H1 (cell line): Measurements from ENCODE around the gene POLE. TPM values are rescaled to one million over a fixed set of nuclear protein-coding genes. Genes with fewer than 3 reads are reported as not detected.

Source experiments
- CTCF ChIA-PET: fragments of 300-600 bp; sonication (Branson Sonifier 250); formaldehyde crosslinking; loops from one replicate; lab custom pipeline; 2021; ENCODE audit not compliant: partially characterized antibody; lab: Charles Lee
- POLR2A ChIA-PET: fragments of 300-600 bp; sonication (Branson Sonifier 250); formaldehyde crosslinking; loops from one replicate; lab custom pipeline; 2021; ENCODE audit warnings: inconsistent platforms; ENCODE audit not compliant: partially characterized antibody; lab: Charles Lee
- DNase-seq, 2 experiments: peaks; one replicate each; pipeline versions ENCODE4 v3.0.0 to v3.0.0-alpha.2; 2010 to 2022; ENCODE audit warnings: low spot score in 2 of 2, low read depth in 1 of 2, mixed read lengths in 1 of 2
- FAIRE-seq: peaks from 2 replicates; lab custom pipeline; 2011; peaks lifted over from hg19 to GRCh38; lab: Jason Lieb, UNC
- H2AFZ ChIP-seq: 2 replicates; pipeline ENCODE4 v1.8.1; 2012; ENCODE audit warnings: low read length, inconsistent platforms
- H2AK5ac ChIP-seq: 2 replicates; pipeline ENCODE4 v1.6.1; 2013; ENCODE audit warnings: low read depth, low read length
- H2BK120ac ChIP-seq: replicated peaks from 2 replicates; pipeline ENCODE3; 2013; ENCODE audit warnings: low read depth, low read length, inconsistent platforms
- H2BK12ac ChIP-seq: 2 replicates; pipeline ENCODE4 v1.6.1; 2013; ENCODE audit warnings: low read depth, low read length
- H2BK15ac ChIP-seq: 2 replicates; pipeline ENCODE4 v1.6.1; 2013; ENCODE audit warnings: low read length
- H2BK20ac ChIP-seq: 2 replicates; pipeline ENCODE4 v1.6.1; 2013; ENCODE audit warnings: low read length
- H2BK5ac ChIP-seq: 2 replicates; pipeline ENCODE4 v1.6.1; 2013; ENCODE audit warnings: low read depth, low read length
- H3K14ac ChIP-seq: 2 replicates; pipeline ENCODE4 v1.6.1; 2013; ENCODE audit warnings: inconsistent platforms; ENCODE audit not compliant: insufficient read length
- H3K18ac ChIP-seq: 2 replicates; pipeline ENCODE4 v1.6.1; 2013; ENCODE audit warnings: low read length; ENCODE audit errors: extremely low read depth
- H3K23ac ChIP-seq: 2 replicates; pipeline ENCODE4 v1.6.1; 2013; ENCODE audit warnings: inconsistent platforms; ENCODE audit not compliant: insufficient read length
- H3K23me2 ChIP-seq: 2 replicates; pipeline ENCODE4 v1.6.1; 2013; ENCODE audit warnings: low read depth, low read length
- H3K27ac ChIP-seq: 2 replicates; pipeline ENCODE4 v1.6.1; 2011; ENCODE audit warnings: low read depth, low read length, inconsistent platforms
- H3K27me3 ChIP-seq, 4 experiments: replicated peaks in 1 of 4; 1 replicate in 1 of 4; 2 replicates in 3 of 4; pipeline versions ENCODE4 v1.6.1 to v1.8.1; 2011 to 2013; ENCODE audit warnings: low read length in 3 of 4, mild to moderate bottlenecking in 3 of 4, inconsistent platforms in 2 of 4, mixed read lengths in 2 of 4, moderate library complexity in 1 of 4; ENCODE audit not compliant: control insufficient read depth in 3 of 4, insufficient read depth in 3 of 4; ENCODE audit errors: extremely low read depth in 1 of 4
- H3K36me3 ChIP-seq, 4 experiments: 2 replicates each; pipeline versions ENCODE4 v1.6.1 to v1.8.1; 2011 to 2013; ENCODE audit warnings: mild to moderate bottlenecking in 4 of 4, low read length in 3 of 4, moderate library complexity in 2 of 4, control low read depth in 1 of 4, inconsistent platforms in 1 of 4; ENCODE audit not compliant: insufficient read depth in 4 of 4, control insufficient read depth in 2 of 4
- H3K4ac ChIP-seq: replicated peaks from 2 replicates; pipeline ENCODE3; 2013; ENCODE audit warnings: low read length, low read depth, mixed read lengths, inconsistent platforms; ENCODE audit not compliant: insufficient read length
- H3K4me1 ChIP-seq, 4 experiments: replicated peaks in 1 of 4; 1 replicate in 1 of 4; 2 replicates in 3 of 4; pipeline versions ENCODE4 v1.6.1 to v1.8.1; 2011 to 2013; ENCODE audit warnings: low read length in 3 of 4, inconsistent platforms in 2 of 4, mixed read lengths in 1 of 4; ENCODE audit not compliant: insufficient read depth in 4 of 4, control insufficient read depth in 3 of 4
- H3K4me2 ChIP-seq, 2 experiments: 2 replicates each; pipeline versions ENCODE4 v1.6.1 to v1.8.1; 2011 to 2013; ENCODE audit warnings: low read depth in 2 of 2, low read length in 2 of 2, control low read depth in 1 of 2, inconsistent platforms in 1 of 2, mild to moderate bottlenecking in 1 of 2; ENCODE audit not compliant: insufficient read depth in 1 of 2
- H3K4me3 ChIP-seq, 4 experiments: fragments of 200-600, 300-600 bp in 1 of 4; sonication (generic), shearing (Covaris generic), sonication (Bioruptor Twin) in 1 of 4; 2 replicates each; pipeline versions ENCODE4 v1.5.1 to v1.8.1; 2011 to 2016; ENCODE audit warnings: low read length in 4 of 4, low read depth in 3 of 4, control low read depth in 2 of 4, inconsistent platforms in 2 of 4, mild to moderate bottlenecking in 2 of 4, mixed read lengths in 1 of 4, moderate library complexity in 1 of 4; ENCODE audit not compliant: insufficient read depth in 2 of 4; ENCODE audit errors: extremely low read depth in 1 of 4
- H3K56ac ChIP-seq: replicated peaks from 2 replicates; pipeline ENCODE3; 2013; ENCODE audit warnings: low read depth, mild to moderate bottlenecking, mixed read lengths, low read length, inconsistent platforms; ENCODE audit not compliant: insufficient read length
- H3K79me1 ChIP-seq: 2 replicates; pipeline ENCODE4 v1.6.1; 2013; ENCODE audit warnings: low read depth, low read length, control low read depth
- H3K79me2 ChIP-seq, 2 experiments: 2 replicates each; pipeline versions ENCODE4 v1.6.1 to v1.8.1; 2012 to 2013; ENCODE audit warnings: low read length in 2 of 2, mild to moderate bottlenecking in 2 of 2, inconsistent platforms in 1 of 2; ENCODE audit not compliant: insufficient read depth in 2 of 2, control insufficient read depth in 1 of 2
- H3K9ac ChIP-seq, 4 experiments: replicated peaks in 1 of 4; 1 replicate in 1 of 4; 2 replicates in 3 of 4; pipeline versions ENCODE4 v1.6.1 to v1.8.1; 2011 to 2013; ENCODE audit warnings: low read depth in 3 of 4, low read length in 3 of 4, control low read depth in 2 of 4, mild to moderate bottlenecking in 2 of 4, moderate library complexity in 2 of 4, inconsistent platforms in 1 of 4; ENCODE audit errors: extremely low read depth in 1 of 4
- H3K9me3 ChIP-seq, 2 experiments: 2 replicates each; pipeline versions ENCODE4 v1.6.1 to v1.8.1; 2012 to 2013; ENCODE audit warnings: mild to moderate bottlenecking in 2 of 2, moderate library complexity in 2 of 2, control low read depth in 1 of 2, inconsistent platforms in 1 of 2, low read depth in 1 of 2, low read length in 1 of 2, mixed read lengths in 1 of 2; ENCODE audit not compliant: insufficient read depth in 2 of 2
- H4K20me1 ChIP-seq, 2 experiments: replicated peaks in 1 of 2; 2 replicates each; pipeline versions ENCODE3 to v1.8.1; 2011 to 2013; ENCODE audit warnings: inconsistent platforms in 2 of 2, low read length in 2 of 2, mild to moderate bottlenecking in 1 of 2; ENCODE audit not compliant: insufficient read depth in 2 of 2, control insufficient read depth in 1 of 2
- H4K5ac ChIP-seq: 2 replicates; pipeline ENCODE4 v1.6.1; 2013; ENCODE audit warnings: low read length, low read depth, mixed read lengths, inconsistent platforms; ENCODE audit not compliant: insufficient read length
- H4K8ac ChIP-seq: 2 replicates; pipeline ENCODE4 v1.8.0; 2013; ENCODE audit warnings: mild to moderate bottlenecking, moderate library complexity, low read length, inconsistent platforms; ENCODE audit not compliant: insufficient read depth; ENCODE audit errors: extremely low read depth
- H4K91ac ChIP-seq: replicated peaks from 2 replicates; pipeline ENCODE3; 2013; ENCODE audit warnings: low read length, mixed read lengths, inconsistent platforms; ENCODE audit not compliant: insufficient read length
- BRCA1 ChIP-seq: IDR thresholded peaks from 2 replicates; pipeline ENCODE4 v1.6.1; 2012; ENCODE audit warnings: low read depth, low read length, improper control_type of control experiment
- CREB1 ChIP-seq: IDR thresholded peaks from 2 replicates; pipeline ENCODE4 v1.6.1; 2012; ENCODE audit warnings: inconsistent platforms
- E2F6 ChIP-seq: IDR thresholded peaks from 2 replicates; pipeline ENCODE4 v1.6.1; 2012; ENCODE audit warnings: inconsistent platforms
- GTF2F1 ChIP-seq: IDR thresholded peaks from 2 replicates; pipeline ENCODE4 v1.6.1; 2012; ENCODE audit warnings: low read depth, low read length, improper control_type of control experiment, borderline replicate concordance
- JUND ChIP-seq: IDR thresholded peaks from 2 replicates; pipeline ENCODE4 v1.6.1; 2011; ENCODE audit warnings: mild to moderate bottlenecking, improper control_type of control experiment, low read length
- MAX ChIP-seq: IDR thresholded peaks from 2 replicates; pipeline ENCODE4 v1.6.1; 2012; ENCODE audit warnings: inconsistent platforms
- NRF1 ChIP-seq: IDR thresholded peaks from 2 replicates; pipeline ENCODE4 v1.6.1; 2011; ENCODE audit warnings: mild to moderate bottlenecking, low read depth, low read length, improper control_type of control experiment
- POLR2AphosphoS5 ChIP-seq: IDR thresholded peaks from 2 replicates; pipeline ENCODE4 v1.6.1; 2011; ENCODE audit warnings: low read depth, low read length
- RNF2 ChIP-seq: fragments of 200-900, 300-1000 bp; sonication (generic); IDR thresholded peaks from 2 replicates; pipeline ENCODE4 v1.7.1; 2016; ENCODE audit warnings: borderline replicate concordance, low read depth, mild to moderate bottlenecking, antibody characterized with exemption, low read length; ENCODE audit not compliant: poor library complexity, severe bottlenecking; ENCODE audit errors: missing control alignments
- SAP30 ChIP-seq: fragments of 300-600 bp; sonication (generic); IDR thresholded peaks from 2 replicates; pipeline ENCODE4 v1.7.1; 2012; ENCODE audit warnings: low read length, moderate library complexity, mild to moderate bottlenecking, inconsistent platforms; ENCODE audit not compliant: insufficient read depth, insufficient replicate concordance
- SP4 ChIP-seq: IDR thresholded peaks from 2 replicates; pipeline ENCODE4 v1.6.1; 2012; ENCODE audit warnings: low read length, inconsistent platforms
- WGBS, 2 experiments: shearing (Covaris generic) in 1 of 2; methylation state at CpG; one replicate each; pipeline versions ENCODE4 v1.1.6 to v1.1.7; 2013 to 2015; ENCODE audit warnings: low lambda C conversion rate in 2 of 2, mixed read lengths in 2 of 2, inconsistent platforms in 1 of 2, low coverage in 1 of 2, missing lambda C conversion rate in 1 of 2; ENCODE audit not compliant: insufficient replicate concordance in 2 of 2, insufficient coverage in 1 of 2, insufficient read length in 1 of 2; ENCODE audit errors: extremely low coverage in 1 of 2, missing lambda C conversion rate in 1 of 2; 5-methylcytosine and 5-hydroxymethylcytosine counted together
- polyA plus RNA-seq, 7 experiments: library from polyadenylated mRNA; depleted of rRNA in 3 of 7; stranded (reverse) in 5 of 7; unstranded in 2 of 7; fragments of >200 nt in 5 of 7; fragments of 200-250 nt in 2 of 7; gene quantifications; 1 replicate in 5 of 7; 2 replicates in 1 of 7; 4 replicates in 1 of 7; pipeline versions ENCODE4 v1.2.1 to v1.2.3, GENCODE V29; 2011 to 2013; ENCODE audit warnings: missing spikeins in 2 of 7, mixed read lengths in 2 of 7
- total RNA-seq: library from RNA; stranded (reverse); fragmentation: NEBNext Ultra II Directional; extraction: Animal tissue kit (Norgen Biotek cat#: 25700); gene quantifications from 2 replicates; pipeline ENCODE4 v1.2.1, GENCODE V29; 2021

Gene POLE
- total and polyA plus RNA-seq, 2 of the 8 experiments (the other 6 are each of a cell fraction or from before 2014, with no cell fraction given): 59.7 to 115 TPM

- POLR2A ChIA-PET: interaction anchor here (0.9 to 4.2 kb wide), 11 partner anchors 9 to 105 kb away, joined by 3 to 28 read pairs (median 5); partner anchors contain the start of gene LRCOL1
- H3K4me1 ChIP-seq: peaks cover 0 to 3% (median 0%) of the 10 kb centered on the region in 4 experiments; a peak in 3 of 7 replicates
- no peak overlapping the region for H3K4ac ChIP-seq
- no peak overlapping the region for H3K14ac ChIP-seq
- H3K23me2 ChIP-seq: no peaks in the 10 kb centered on the region; the same call in 1 of the 2 replicates
- no peak overlapping the region for H2BK20ac ChIP-seq
- 39% methylated on average over 26 of the region's 53 CpGs; no CpG with 5 or more reads in 1 of the 2 experiments for WGBS, 2 experiments
- H3K36me3 ChIP-seq: peaks cover 3 to 10% (median 6%) of the 10 kb centered on the region in 4 experiments; a peak in 6 of 8 replicates
- H4K8ac ChIP-seq: no peak overlapping the region; the same call in 1 of the 2 replicates
- CTCF ChIA-PET: interaction anchor here (0.6 to 2.8 kb wide), 2 partner anchors 18 to 28 kb away, joined by 3 to 8 read pairs; no protein-coding TSS in a partner anchor
- H3K56ac ChIP-seq: no peak overlapping the region
- H4K5ac ChIP-seq: no peak overlapping the region
- no peak overlapping the region for H2BK5ac ChIP-seq
- DNase-seq (peak in 1 of 2 experiments; percentile 63), FAIRE-seq (no peak)
- no peaks in the 10 kb centered on the region for H3K79me2 ChIP-seq
- H4K20me1 ChIP-seq: peaks cover 7 to 12% of the 10 kb centered on the region in 2 experiments
- H3K4me3 ChIP-seq: peak overlapping the region in 1 of 4 experiments; percentile 47; a peak in 2 of 8 replicates
- no peak overlapping the region for H2BK15ac ChIP-seq
- H2AFZ ChIP-seq: no peak overlapping the region
- H3K18ac ChIP-seq: no peak overlapping the region
- H3K9me3 ChIP-seq: peaks cover 2 to 18% of the 10 kb centered on the region in 2 experiments; a peak in 3 of 4 replicates
- H3K4me2 ChIP-seq: peak overlapping the region; percentile 48 to 53; a peak in 3 of 4 replicates
- H3K23ac ChIP-seq: no peak overlapping the region
- no peak overlapping the region for H3K9ac ChIP-seq
- H3K27ac ChIP-seq: no peak overlapping the region
- no peak overlapping the region for H2AK5ac ChIP-seq
- no peak overlapping the region for H2BK12ac ChIP-seq
- peaks cover 31 to 51% (median 41%) of the 10 kb centered on the region in 4 experiments for H3K27me3 ChIP-seq
- H2BK120ac ChIP-seq: no peak overlapping the region
- H3K79me1 ChIP-seq: no peaks in the 10 kb centered on the region
- H4K91ac ChIP-seq: no peak overlapping the region
- TF ChIP-seq CREB1: no peak
- TF ChIP-seq MAX: peak; percentile 62
- no peak for TF ChIP-seq SAP30
- no peak for TF ChIP-seq BRCA1
- TF ChIP-seq RNF2: no peak
- TF ChIP-seq JUND: no peak
- TF ChIP-seq NRF1: no peak
- TF ChIP-seq E2F6: 0 out of 2 replicates have a peak, but pooled peaks have one; percentile 18
- TF ChIP-seq SP4: no peak
- TF ChIP-seq POLR2AphosphoS5: peak; percentile 32; the same call in 1 of the 2 replicates
- no peak for TF ChIP-seq GTF2F1
Measured at GRCh38 chr12:132619386-132620112, 67.6 kb downstream of the POLE start.
